Hippocampal formation (tissue), 2 donors: ENCODE data around the gene RGR.

Source experiments
- DNase-seq, 2 donors: peaks; one replicate each; lab custom pipeline; 2025; lab: John Stamatoyannopoulos, UW

Gene RGR

GRCh38 chr10:84296091-84296981 lies 51.5 kb downstream of the RGR start:
- DNase-seq = no peak

- DNase-seq = no peak
Observed at GRCh38 chr10:84298057-84298456, 53.2 kb downstream of the RGR start.

DNA sequence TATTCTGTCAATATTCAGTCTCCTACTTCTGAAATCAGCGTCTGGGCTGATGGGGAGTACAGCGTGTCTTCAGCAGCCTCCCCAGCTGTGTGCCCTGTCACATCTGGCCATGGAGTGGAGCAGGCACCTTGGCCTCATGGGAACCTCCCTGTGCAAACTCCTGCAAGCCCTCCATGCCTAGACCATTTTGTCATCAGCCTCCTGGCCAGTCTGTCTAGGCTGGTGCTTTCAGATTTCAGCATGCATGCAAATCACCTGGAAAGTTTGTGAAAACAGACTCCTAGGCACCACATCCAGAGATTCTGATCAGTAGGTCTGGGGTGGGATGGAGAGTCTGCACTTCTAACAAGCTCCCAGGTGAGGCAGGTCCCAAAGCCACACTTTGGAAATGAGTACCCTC lies 57.4 kb downstream of the RGR start:
- no peak for DNase-seq

DNA sequence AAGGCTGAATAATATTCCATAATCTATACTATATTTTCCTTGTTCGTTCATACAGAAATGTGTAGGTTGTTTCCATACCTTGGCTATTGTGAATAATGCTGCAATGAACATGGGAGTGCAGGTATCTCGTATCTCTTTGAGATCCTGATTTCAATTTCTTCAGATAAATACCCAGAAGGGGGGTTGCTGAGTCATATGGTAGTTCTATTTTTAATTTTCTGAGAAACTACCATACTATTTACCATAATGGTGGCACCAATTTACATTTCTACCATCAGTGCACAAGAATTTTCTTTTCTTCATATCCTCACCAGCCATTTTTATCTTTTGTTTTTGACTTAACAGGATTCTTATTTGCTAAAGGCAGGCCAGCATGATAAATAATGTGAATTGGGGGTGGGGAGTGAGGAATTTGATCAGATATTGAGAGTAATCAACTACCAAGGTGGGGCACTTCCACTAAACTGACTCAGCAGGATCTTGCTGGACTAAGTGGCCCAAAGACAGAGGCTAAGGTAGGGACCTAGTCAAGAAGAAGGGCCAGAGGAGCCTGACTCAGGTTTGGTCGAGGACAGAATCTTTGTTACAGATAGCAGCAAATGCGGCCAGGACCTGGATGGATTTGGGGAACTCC lies 62.0 kb downstream of the RGR start:
- DNase-seq = no peak

DNA sequence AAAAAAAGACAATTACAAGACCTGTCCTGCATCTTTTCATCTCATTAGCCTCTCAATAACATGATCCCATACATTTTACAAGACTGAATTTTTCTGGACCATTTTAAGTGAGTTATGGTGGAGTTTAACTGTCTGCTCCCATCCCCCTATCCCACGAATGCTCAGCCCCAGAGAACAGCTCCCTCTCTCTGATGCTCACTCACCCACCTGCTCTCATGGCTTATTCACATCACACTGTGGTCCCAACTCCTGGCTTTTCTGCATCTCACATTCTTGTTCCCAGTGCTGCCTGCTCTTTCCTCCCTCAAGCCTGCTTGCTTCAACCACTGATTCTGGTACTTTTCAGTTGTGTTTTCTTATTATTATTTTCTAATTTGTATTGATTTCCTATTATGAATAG lies 63.2 kb downstream of the RGR start:
- DNase-seq = no peak

- no peak for DNase-seq
Observed at GRCh38 chr10:84308481-84309304, 63.8 kb downstream of the RGR start.
